CD4-positive, alpha-beta T cell treated with Interleukin-6 for 4 hours (primary cell): Measurements from ENCODE around the gene ARID4B.
A peak's percentile ranks its signal among the peaks of the same experiment; 100 is the strongest.
"Not testable (repeated sequence)": the region's sequence is repeated elsewhere in the genome, so short reads cannot be mapped to it uniquely, and the experiment has no call there.

Experiments
- DNase-seq: peaks from one replicate; pipeline ENCODE4 v3.0.0-alpha.2; 2020; ENCODE audit warnings: mixed read lengths

ARID4B gene

GRCh38 chr1:235329139-235329902 is 1.3 kb upstream of the ARID4B start:
- peak; percentile 53 for DNase-seq

- peak; percentile 98 for DNase-seq
Observed at GRCh38 chr1:235328271-235329138, 526 bp upstream of the ARID4B start, which contains the start of gene GGPS1. Gene GGPS1, plus strand, starts transcription at chr1:235328570. Its CDS starts 6,695 bp downstream, at chr1:235335265.

GRCh38 chr1:235326719-235327558 is 1.0 kb downstream of the ARID4B start:
- DNase-seq, result peak; percentile 59

- DNase-seq, result no peak
Observed at GRCh38 chr1:235325854-235326253, 2.1 kb downstream of the ARID4B start.

GRCh38 chr1:235325139-235325538 is 2.8 kb downstream of the ARID4B start:
- DNase-seq, result no peak

GRCh38 chr1:235324296-235324695 is 3.7 kb downstream of the ARID4B start:
- DNase-seq, result no peak

GRCh38 chr1:235320521-235321179 is 7.3 kb downstream of the ARID4B start:
- DNase-seq, result no peak

- DNase-seq, result no peak
Observed at GRCh38 chr1:235319255-235319654, 8.7 kb downstream of the ARID4B start.

GRCh38 chr1:235317168-235317567 is 10.8 kb downstream of the ARID4B start:
- DNase-seq, result no peak

- DNase-seq, result no peak
Observed at GRCh38 chr1:235315735-235316134, 12.2 kb downstream of the ARID4B start.

- DNase-seq, result no peak
Observed at GRCh38 chr1:235315173-235315572, 12.8 kb downstream of the ARID4B start.

GRCh38 chr1:235313931-235314678 is 13.9 kb downstream of the ARID4B start:
- DNase-seq, result no peak

- DNase-seq, result peak; percentile 32
Observed at GRCh38 chr1:235313262-235313661, 14.7 kb downstream of the ARID4B start.

- DNase-seq, result not testable (repeated sequence)
Observed at GRCh38 chr1:235309206-235309605, 18.8 kb downstream of the ARID4B start.

- no peak for DNase-seq
Observed at GRCh38 chr1:235307158-235308124, 20.5 kb downstream of the ARID4B start.

- peak; percentile 30 for DNase-seq
Observed at GRCh38 chr1:235304549-235305451, 23.2 kb downstream of the ARID4B start.

GRCh38 chr1:235302143-235302542 is 25.8 kb downstream of the ARID4B start:
- no peak for DNase-seq

- no peak for DNase-seq
Observed at GRCh38 chr1:235299169-235299858, 28.7 kb downstream of the ARID4B start.

- no peak for DNase-seq
Observed at GRCh38 chr1:235298758-235299157, 29.2 kb downstream of the ARID4B start.
